HepG2 (cell line): Measurements from ENCODE around the gene YEATS4. TPM values are rescaled to one million over a fixed set of nuclear protein-coding genes. Genes with fewer than 3 reads are reported as not detected.

Experiments used
- ATAC-seq: fragments of 200-7000 bp; cut with Tn5 transposase; 3 replicates; pipeline ENCODE4 v1.9.1; 2020; ENCODE audit warnings: mild to moderate bottlenecking, moderate library complexity
- BruUV-seq: library from RNA; stranded (reverse); fragments of 400-500 nt; replicated peaks from 2 replicates; lab custom pipeline; 2021; lab: Mats Ljungman, UMichigan
- CTCF ChIA-PET: fragments of 300-600 bp; formaldehyde crosslinking; extraction: SDS; loops from one replicate; lab custom pipeline; 2021; ENCODE audit warnings: low total read pairs, inconsistent platforms, low intra/inter-chr PET ratio; lab: Yijun Ruan, JAX
- POLR2A ChIA-PET: fragments of 350-600 bp; sonication (Branson Sonifier 250); formaldehyde crosslinking; loops from one replicate; lab custom pipeline; 2020; ENCODE audit warnings: antibody characterized with exemption, inconsistent platforms; lab: Yijun Ruan, JAX
- DNase-seq: peaks from one replicate; pipeline ENCODE4 v3.0.0-alpha.2; 2015; ENCODE audit warnings: low spot score
- FAIRE-seq: peaks from 3 replicates; lab custom pipeline; 2011; peaks lifted over from hg19 to GRCh38; lab: Jason Lieb, UNC
- H2AFZ ChIP-seq: one replicate; pipeline ENCODE4 v1.6.1; 2011; ENCODE audit warnings: low read length, inconsistent platforms
- H3K27ac ChIP-seq: fragments of 300-600 bp; 3 replicates; pipeline ENCODE4 v1.8.0; 2011; ENCODE audit warnings: mixed run types, mild to moderate bottlenecking, mixed read lengths, low read length, inconsistent platforms; ENCODE audit not compliant: insufficient read depth; ENCODE audit errors: extremely low read length
- H3K27me3 ChIP-seq, 2 experiments: fragments of 200-600 bp in 1 of 2; 2 replicates in 1 of 2; 3 replicates in 1 of 2; pipeline versions ENCODE4 v1.6.0 to v1.8.0; 2011; ENCODE audit warnings: low read length in 2 of 2, mild to moderate bottlenecking in 2 of 2, moderate library complexity in 2 of 2, inconsistent platforms in 1 of 2; ENCODE audit not compliant: insufficient read depth in 2 of 2, control insufficient read depth in 1 of 2
- H3K36me3 ChIP-seq, 2 experiments: fragments of 200-600 bp in 1 of 2; replicated peaks in 1 of 2; 2 replicates in 1 of 2; 3 replicates in 1 of 2; pipeline versions ENCODE4 v1.5.1 to v1.8.0; 2011; ENCODE audit warnings: low read length in 2 of 2, inconsistent platforms in 1 of 2; ENCODE audit not compliant: insufficient read depth in 2 of 2, control insufficient read depth in 1 of 2
- H3K4me1 ChIP-seq: 2 replicates; pipeline ENCODE4 v1.5.1; 2012; ENCODE audit warnings: low read length, inconsistent platforms; ENCODE audit not compliant: insufficient read depth
- H3K4me2 ChIP-seq: 2 replicates; pipeline ENCODE4 v1.6.0; 2011; ENCODE audit warnings: low read depth, low read length, inconsistent platforms
- H3K4me3 ChIP-seq, 3 experiments: fragments of 200-600 bp in 1 of 3; sonication (generic), shearing (Covaris generic) in 1 of 3; replicated peaks in 1 of 3; 2 replicates each; pipeline ENCODE4 v1.5.1; 2011 to 2016; ENCODE audit warnings: low read length in 3 of 3, inconsistent platforms in 2 of 3, low read depth in 2 of 3, mild to moderate bottlenecking in 2 of 3, control low read depth in 1 of 3, mixed read lengths in 1 of 3; ENCODE audit not compliant: insufficient read depth in 1 of 3
- H3K79me2 ChIP-seq: one replicate; pipeline ENCODE4 v1.6.1; 2011; ENCODE audit warnings: low read length, inconsistent platforms; ENCODE audit not compliant: insufficient read depth
- H3K9ac ChIP-seq: 2 replicates; pipeline ENCODE4 v1.6.0; 2011; ENCODE audit warnings: mild to moderate bottlenecking, low read depth, low read length, inconsistent platforms; ENCODE audit not compliant: insufficient read depth
- H3K9me3 ChIP-seq: 2 replicates; pipeline ENCODE4 v1.5.1; 2012; ENCODE audit warnings: mild to moderate bottlenecking, low read length
- H4K20me1 ChIP-seq: 2 replicates; pipeline ENCODE4 v1.6.0; 2011; ENCODE audit warnings: inconsistent platforms, mild to moderate bottlenecking, low read length, moderate library complexity; ENCODE audit not compliant: insufficient read depth
- CBX1 ChIP-seq: IDR thresholded peaks from one replicate; pipeline ENCODE4 v1.6.1; 2016; ENCODE audit warnings: antibody characterized with exemption, low read depth
- CREM ChIP-seq, 2 experiments: sonication (generic) in 1 of 2; formaldehyde crosslinking in 1 of 2; IDR thresholded peaks; 2 replicates each; pipeline versions ENCODE4 v1.4.0 to v1.6.1; 2016 to 2020; ENCODE audit warnings: antibody characterized with exemption in 1 of 2, mild to moderate bottlenecking in 1 of 2, missing genetic modification reagents in 1 of 2
- DNMT3B ChIP-seq: conservative IDR thresholded peaks from 2 replicates; pipeline ENCODE4 v1.6.1; 2016; ENCODE audit warnings: missing biosample characterization, control low read depth
- ELF4 ChIP-seq: sonication (generic); formaldehyde crosslinking; IDR thresholded peaks from 2 replicates; pipeline ENCODE4 v1.5.0; 2020; ENCODE audit warnings: missing genetic modification reagents, mild to moderate bottlenecking, moderate library complexity, borderline replicate concordance
- JARID2 ChIP-seq: sonication (generic); formaldehyde crosslinking; IDR thresholded peaks from 2 replicates; pipeline ENCODE4 v1.8.1; 2023; ENCODE audit warnings: missing genetic modification reagents, inconsistent platforms; ENCODE audit not compliant: insufficient replicate concordance
- KDM6A ChIP-seq: IDR thresholded peaks from 2 replicates; pipeline ENCODE4 v1.6.1; 2016; ENCODE audit warnings: low read depth
- MED13 ChIP-seq: sonication (generic); formaldehyde crosslinking; IDR thresholded peaks from 2 replicates; pipeline ENCODE4 v1.5.0; 2020; ENCODE audit warnings: missing genetic modification reagents
- NPAS2 ChIP-seq: sonication (generic); formaldehyde crosslinking; IDR thresholded peaks from 2 replicates; pipeline ENCODE4 v1.8.0; 2022; ENCODE audit warnings: mild to moderate bottlenecking, missing genetic modification reagents, borderline replicate concordance
- PHF20 ChIP-seq: sonication (generic); formaldehyde crosslinking; IDR thresholded peaks from 2 replicates; pipeline ENCODE4 v1.5.0; 2020; ENCODE audit warnings: mild to moderate bottlenecking, missing genetic modification reagents
- RBM39 ChIP-seq: fragments of 200-400 bp; formaldehyde crosslinking; IDR thresholded peaks from one replicate; pipeline ENCODE4 v1.6.1; 2018; ENCODE audit warnings: antibody characterized with exemption, mild to moderate bottlenecking, low read depth, low read length; ENCODE audit not compliant: poor library complexity, severe bottlenecking
- SMAD9 ChIP-seq: sonication (generic); formaldehyde crosslinking; IDR thresholded peaks from 2 replicates; pipeline ENCODE4 v1.5.1; 2020; ENCODE audit warnings: mild to moderate bottlenecking, missing genetic modification reagents
- SOX13 ChIP-seq, 3 experiments: fragments of 450-650 bp in 1 of 3; sonication (generic) in 1 of 3; formaldehyde crosslinking in 1 of 3; IDR thresholded peaks in 2 of 3; conservative IDR thresholded peaks in 1 of 3; 2 replicates each; pipeline versions ENCODE4 v1.5.0 to v1.6.1; 2016 to 2020; ENCODE audit warnings: antibody characterized with exemption in 1 of 3, mild to moderate bottlenecking in 1 of 3, missing compliant biosample characterization in 1 of 3, missing genetic modification reagents in 1 of 3, moderate library complexity in 1 of 3
- STAG1 ChIP-seq: sonication (generic); formaldehyde crosslinking; IDR thresholded peaks from 2 replicates; pipeline ENCODE4 v1.4.0; 2020; ENCODE audit warnings: missing genetic modification reagents
- TEAD3 ChIP-seq: optimal IDR thresholded peaks from 2 replicates; pipeline ENCODE3; 2016; ENCODE audit warnings: borderline replicate concordance
- ZFP41 ChIP-seq: sonication (generic); formaldehyde crosslinking; IDR thresholded peaks from 2 replicates; pipeline ENCODE4 v1.4.0; 2020; ENCODE audit warnings: mild to moderate bottlenecking, missing genetic modification reagents, borderline replicate concordance
- ZNF10 ChIP-seq: sonication (generic); formaldehyde crosslinking; IDR thresholded peaks from 2 replicates; pipeline ENCODE4 v1.4.0; 2020; ENCODE audit warnings: mild to moderate bottlenecking, low read depth, missing genetic modification reagents, borderline replicate concordance
- ZNF547 ChIP-seq: sonication (generic); formaldehyde crosslinking; IDR thresholded peaks from 2 replicates; pipeline ENCODE4 v1.5.1; 2020; ENCODE audit warnings: mild to moderate bottlenecking, missing genetic modification reagents
- ZNF562 ChIP-seq: sonication (generic); formaldehyde crosslinking; IDR thresholded peaks from 2 replicates; pipeline ENCODE4 v1.8.0; 2022; ENCODE audit warnings: missing genetic modification reagents, borderline replicate concordance
- WGBS: methylation state at CpG from one replicate; pipeline ENCODE4 v1.1.6; 2017; ENCODE audit warnings: low lambda C conversion rate; 5-methylcytosine and 5-hydroxymethylcytosine counted together
- in situ Hi-C: cut with HindIII; loops from 2 replicates; pipeline ENCODE4 v1.10.0; 2017; ENCODE audit warnings: low pct_unique_long_range_greater_than_20kb; ENCODE audit not compliant: extremely low pct_ligation_motif_present
- intact Hi-C: fragments of 100-400 bp; cut with micrococcal nuclease; formaldehyde crosslinking; loops from one replicate; pipeline ENCODE4 v1.10.0; 2022; ENCODE audit not compliant: unreplicated experiment
- polyA plus RNA-seq, 8 experiments: library from polyadenylated mRNA; depleted of rRNA in 3 of 8; stranded (reverse) in 7 of 8; unstranded in 1 of 8; fragments of >200 nt; fragmentation: Illumina TruSeq in 4 of 8; extraction: Trizol in 4 of 8; gene quantifications; 2 replicates each; pipeline versions ENCODE4 v1.2.1 to v1.2.3, GENCODE V29; 2011 to 2016; ENCODE audit warnings: low read depth in 4 of 8, missing spikeins in 1 of 8, mixed read lengths in 1 of 8; ENCODE audit not compliant: insufficient read depth in 1 of 8
- total RNA-seq, 5 experiments: library from RNA; depleted of rRNA; stranded (reverse); fragments of >200 nt; fragmentation: Illumina TruSeq; extraction: Trizol; gene quantifications; 2 replicates each; pipeline ENCODE4 v1.2.3, GENCODE V29; 2016; ENCODE audit warnings: low read depth in 1 of 5
- TF ChIP-seq, protein P1 (sequence below): sonication (generic); IDR thresholded peaks from 2 replicates; pipeline ENCODE4 v1.6.1; 2016; ENCODE audit warnings: low read depth, borderline replicate concordance
- TF ChIP-seq, protein P2 (sequence below): sonication (generic); formaldehyde crosslinking; IDR thresholded peaks from 2 replicates; pipeline ENCODE4 v1.8.1; 2023; ENCODE audit warnings: mild to moderate bottlenecking, inconsistent platforms, moderate library complexity, missing genetic modification reagents, borderline replicate concordance

Gene YEATS4
- total and polyA plus RNA-seq, 2 of the 13 experiments (the other 11 are each of a cell fraction or from before 2014, with no cell fraction given) = 16.8 to 45.0 TPM

DNA sequence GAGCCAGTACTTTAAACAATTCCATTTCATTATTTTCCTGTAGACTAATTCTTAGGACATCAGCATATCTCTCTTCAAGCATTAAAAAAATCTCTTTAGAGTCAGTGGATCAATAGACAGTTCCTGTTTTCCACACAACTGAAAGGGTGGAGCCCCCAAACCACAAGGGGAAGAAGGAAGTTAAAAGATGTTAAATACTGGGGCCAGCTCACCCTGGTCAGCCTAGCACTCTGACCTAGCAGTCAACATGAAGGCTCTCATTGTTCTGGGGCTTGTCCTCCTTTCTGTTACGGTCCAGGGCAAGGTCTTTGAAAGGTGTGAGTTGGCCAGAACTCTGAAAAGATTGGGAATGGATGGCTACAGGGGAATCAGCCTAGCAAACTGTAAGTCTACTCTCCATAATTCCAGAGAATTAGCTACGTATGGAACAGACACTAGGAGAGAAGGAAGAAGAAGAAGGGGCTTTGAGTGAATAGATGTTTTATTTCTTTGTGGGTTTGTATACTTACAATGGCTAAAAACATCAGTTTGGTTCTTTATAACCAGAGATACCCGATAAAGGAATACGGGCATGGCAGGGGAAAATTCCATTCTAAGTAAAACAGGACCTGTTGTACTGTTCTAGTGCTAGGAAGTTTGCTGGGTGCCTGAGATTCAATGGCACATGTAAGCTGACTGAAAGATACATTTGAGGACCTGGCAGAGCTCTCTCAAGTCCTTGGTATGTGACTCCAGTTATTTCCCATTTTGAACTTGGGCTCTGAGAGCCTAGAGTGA is 11.2 kb upstream of the YEATS4 start, which contains the start of gene LYZ:
LYZ (plus strand) TSS at position 220 of the 777 bp plus-strand sequence; CDS start at position 248, 28 bp downstream.
- peak within 1 kb of the TSS; percentile 92 for H3K27ac ChIP-seq
- H3K9ac ChIP-seq = peak within 1 kb of the TSS; percentile 79
- in situ Hi-C loops = no loop called here
- peaks cover 46% of the 10 kb centered on the region for H3K79me2 ChIP-seq
- peak within 1 kb of the TSS; percentile 69 to 90 (median 72) for H3K4me3 ChIP-seq
- no peak within 1 kb of the TSS for H2AFZ ChIP-seq
- 0% methylated on average over 4 of the region's 4 CpGs for WGBS
- DNase-seq = peak; percentile 94
- POLR2A ChIA-PET = interaction anchor here (1.0 to 6.6 kb wide), 5 partner anchors 9 to 237 kb away, joined by 3 to 229 read pairs (median 7); partner anchors contain the start of gene CCT2
- peak; percentile 99 for ATAC-seq
- H3K4me2 ChIP-seq = peak within 1 kb of the TSS; percentile 89
- no peaks in the 10 kb centered on the region for H3K9me3 ChIP-seq
- peaks cover 0 to 16% of the 10 kb centered on the region in 2 experiments; a peak in 2 of 5 replicates for H3K36me3 ChIP-seq
- H3K27me3 ChIP-seq = no peaks in the 10 kb centered on the region; a peak in 1 of 5 replicates
- intact Hi-C loops = loop anchor here (1.0 kb wide), 1 partner anchor 15 kb away; no protein-coding TSS in a partner anchor
- H4K20me1 ChIP-seq = peaks cover 21% of the 10 kb centered on the region
- CTCF ChIA-PET = interaction anchor here (1.3 kb wide), 1 partner anchor 57 kb away, joined by 3 read pairs; no protein-coding TSS in a partner anchor
- BruUV-seq = TSS peak; percentile 56
- peak; percentile 88 for FAIRE-seq
- peaks cover 65% of the 10 kb centered on the region for H3K4me1 ChIP-seq
- TF ChIP-seq, protein P1, sequence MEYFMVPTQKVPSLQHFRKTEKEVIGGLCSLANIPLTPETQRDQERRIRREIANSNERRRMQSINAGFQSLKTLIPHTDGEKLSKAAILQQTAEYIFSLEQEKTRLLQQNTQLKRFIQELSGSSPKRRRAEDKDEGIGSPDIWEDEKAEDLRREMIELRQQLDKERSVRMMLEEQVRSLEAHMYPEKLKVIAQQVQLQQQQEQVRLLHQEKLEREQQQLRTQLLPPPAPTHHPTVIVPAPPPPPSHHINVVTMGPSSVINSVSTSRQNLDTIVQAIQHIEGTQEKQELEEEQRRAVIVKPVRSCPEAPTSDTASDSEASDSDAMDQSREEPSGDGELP = no peak
- TF ChIP-seq ZNF547 (CRISPR knock-in tag) (no peak; the same call in 1 of the 2 replicates), TEAD3 (CRISPR knock-in tag) (peak; percentile 81), ZNF10 (CRISPR knock-in tag) (no peak), NPAS2 (CRISPR knock-in tag) (no peak), STAG1 (CRISPR knock-in tag) (no peak; the same call in 1 of the 2 replicates), RBM39 (no peak), CREM (IDR thresholded peaks at IDR 0.05) (peak; percentile 91), CREM (CRISPR knock-in tag; IDR thresholded peaks at IDR 0.05) (no peak), ZFP41 (CRISPR knock-in tag) (no peak), DNMT3B (no peak), KDM6A (peak; percentile 53; the same call in 1 of the 2 replicates), SOX13 (IDR thresholded peaks at IDR 0.05) (peak; percentile 81), SOX13 (CRISPR knock-in tag; conservative IDR thresholded peaks at IDR 0.05 in 1 of 2, IDR thresholded peaks at IDR 0.05 in 1 of 2) (peak in 1 of 2 experiments; percentile 94; a peak in 2 of 4 replicates), PHF20 (CRISPR knock-in tag) (no peak), SMAD9 (CRISPR knock-in tag) (no peak), CBX1 (peak; percentile 93), ZNF562 (no peak), ELF4 (CRISPR knock-in tag) (peak; percentile 93), MED13 (peak; percentile 99), JARID2 (CRISPR knock-in tag) (no peak)
- TF ChIP-seq, protein P2, sequence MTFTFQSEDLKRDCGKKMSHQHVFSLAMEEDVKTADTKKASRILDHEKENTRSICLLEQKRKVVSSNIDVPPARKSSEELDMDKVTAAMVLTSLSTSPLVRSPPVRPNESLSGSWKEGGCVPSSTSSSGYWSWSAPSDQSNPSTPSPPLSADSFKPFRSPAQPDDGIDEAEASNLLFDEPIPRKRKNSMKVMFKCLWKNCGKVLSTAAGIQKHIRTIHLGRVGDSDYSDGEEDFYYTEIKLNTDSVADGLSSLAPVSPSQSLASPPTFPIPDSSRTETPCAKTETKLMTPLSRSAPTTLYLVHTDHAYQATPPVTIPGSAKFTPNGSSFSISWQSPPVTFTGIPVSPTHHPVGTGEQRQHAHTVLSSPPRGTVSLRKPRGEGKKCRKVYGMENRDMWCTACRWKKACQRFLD (CRISPR knock-in tag) = no peak; the same call in 1 of the 2 replicates
